Body of pancreas (tissue), 4 donors: ENCODE measurements around the gene SLC39A13.

Experiments used
- POLR2A ChIP-seq, 3 donors: fragments of 450-650 bp; IDR thresholded peaks; one replicate each; pipeline ENCODE4 v1.6.1; 2016; ENCODE audit warnings: antibody characterized with exemption in 3 of 3, mild to moderate bottlenecking in 2 of 3
- TF ChIP-seq, protein P1 (sequence below), 7 experiments: fragments of 450-650 bp in 4 of 7; fragments of 200-600 bp in 3 of 7; sonication (generic) in 3 of 7; IDR thresholded peaks; one replicate each; pipeline ENCODE4 v1.5.1; 2016 to 2019; ENCODE audit warnings: antibody characterized with exemption in 7 of 7

DNA sequence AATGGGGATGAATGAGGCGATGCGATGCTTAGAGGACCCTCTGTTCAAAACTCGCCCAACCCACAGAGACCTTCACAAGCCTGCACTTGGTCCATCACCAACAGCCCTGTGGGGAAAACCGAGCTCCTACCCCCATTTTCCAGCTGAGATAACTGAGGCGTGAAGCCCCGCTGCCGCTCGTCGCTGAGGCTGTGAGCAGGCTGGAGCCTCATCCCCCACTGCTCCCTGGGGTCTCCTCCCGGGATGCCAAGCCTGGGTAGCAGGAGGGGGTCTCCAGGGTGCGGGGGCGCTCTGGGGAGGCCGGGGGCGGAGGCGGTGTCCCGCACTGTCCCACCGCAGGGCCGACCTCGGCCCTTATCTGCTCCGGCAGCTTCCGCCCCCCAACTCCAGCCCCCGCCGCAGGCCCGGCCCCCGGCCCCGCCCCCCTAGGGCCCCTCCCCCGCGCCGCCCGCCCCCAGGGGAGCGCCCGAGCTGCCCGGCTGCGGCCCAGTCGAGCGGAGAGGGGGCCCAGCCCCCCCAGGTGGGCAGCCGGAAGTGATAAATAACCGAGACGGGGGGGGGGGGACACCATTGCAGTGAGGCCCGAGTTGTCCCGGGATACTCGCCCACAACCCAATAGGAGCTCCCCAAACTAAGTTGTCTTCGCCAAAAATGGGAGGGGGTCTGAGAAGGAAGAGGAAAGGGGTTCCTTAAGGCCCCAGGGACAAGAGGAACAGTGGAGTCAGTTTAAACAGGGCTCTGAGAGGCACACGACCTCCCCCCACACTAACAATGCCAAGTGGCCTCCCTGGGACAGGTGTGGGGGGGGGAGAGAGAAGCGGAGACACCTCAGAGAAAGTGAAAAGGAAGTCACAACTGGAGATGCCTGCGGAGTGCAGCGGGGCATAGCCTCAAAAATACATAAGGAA, 8.3 kb upstream of the SLC39A13 start:
- TF ChIP-seq, protein P1, sequence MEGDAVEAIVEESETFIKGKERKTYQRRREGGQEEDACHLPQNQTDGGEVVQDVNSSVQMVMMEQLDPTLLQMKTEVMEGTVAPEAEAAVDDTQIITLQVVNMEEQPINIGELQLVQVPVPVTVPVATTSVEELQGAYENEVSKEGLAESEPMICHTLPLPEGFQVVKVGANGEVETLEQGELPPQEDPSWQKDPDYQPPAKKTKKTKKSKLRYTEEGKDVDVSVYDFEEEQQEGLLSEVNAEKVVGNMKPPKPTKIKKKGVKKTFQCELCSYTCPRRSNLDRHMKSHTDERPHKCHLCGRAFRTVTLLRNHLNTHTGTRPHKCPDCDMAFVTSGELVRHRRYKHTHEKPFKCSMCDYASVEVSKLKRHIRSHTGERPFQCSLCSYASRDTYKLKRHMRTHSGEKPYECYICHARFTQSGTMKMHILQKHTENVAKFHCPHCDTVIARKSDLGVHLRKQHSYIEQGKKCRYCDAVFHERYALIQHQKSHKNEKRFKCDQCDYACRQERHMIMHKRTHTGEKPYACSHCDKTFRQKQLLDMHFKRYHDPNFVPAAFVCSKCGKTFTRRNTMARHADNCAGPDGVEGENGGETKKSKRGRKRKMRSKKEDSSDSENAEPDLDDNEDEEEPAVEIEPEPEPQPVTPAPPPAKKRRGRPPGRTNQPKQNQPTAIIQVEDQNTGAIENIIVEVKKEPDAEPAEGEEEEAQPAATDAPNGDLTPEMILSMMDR (IDR thresholded peaks at IDR 0.05) = no peak
- peak in 2 of 3 donors; percentile 49 to 60 for TF ChIP-seq POLR2A (IDR thresholded peaks at IDR 0.05)
